Stimulated activated CD8-positive, alpha-beta memory T cell treated with anti-CD3 and anti-CD28 coated beads, Interleukin-4, amount 100 ng/mL, for 48 hours (primary cell): ENCODE measurements around the gene NGDN.

Experiments
- DNase-seq: peaks from one replicate; pipeline ENCODE4 v3.0.0-alpha.2; 2020

The NGDN gene

DNA sequence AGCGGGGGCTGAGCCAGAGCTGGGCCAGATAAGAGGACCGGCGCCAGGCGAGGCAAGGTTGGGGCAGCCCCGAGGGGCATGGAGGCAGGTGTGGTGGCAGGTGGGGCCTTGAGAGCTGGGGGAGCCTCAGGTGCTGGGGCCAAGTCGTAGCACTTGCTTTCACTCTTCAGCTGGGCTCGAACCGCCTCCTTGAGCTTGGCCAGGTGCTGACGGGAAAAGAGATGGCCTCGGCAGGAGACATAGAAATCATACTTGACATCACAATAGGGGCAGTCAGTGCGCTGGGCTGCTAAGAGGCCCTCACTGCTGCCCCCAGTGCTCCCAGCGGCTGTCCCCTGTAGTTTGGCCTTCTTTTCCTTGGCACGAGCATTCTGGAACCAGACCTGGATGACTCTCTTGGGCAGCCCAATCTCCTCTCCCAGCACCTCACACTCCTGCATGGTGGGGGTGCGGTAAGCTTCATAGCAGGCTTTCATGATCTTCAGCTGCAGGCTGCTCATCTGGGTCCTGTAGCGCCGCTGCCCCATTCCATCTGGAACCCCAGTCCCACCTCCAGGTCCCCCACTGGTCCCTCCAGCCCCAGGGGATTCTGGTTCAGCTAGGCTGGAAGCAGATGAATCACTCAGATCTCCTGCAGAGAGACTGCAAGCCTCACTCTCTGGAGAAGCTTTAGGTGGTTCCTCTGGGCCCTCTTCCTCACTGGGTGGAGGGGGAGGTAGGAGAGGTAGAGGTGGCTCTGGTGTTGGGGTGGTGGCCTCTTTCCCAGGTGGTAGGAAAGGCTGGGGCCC lies 53.9 kb downstream of the NGDN start:
- DNase-seq = no peak

DNA sequence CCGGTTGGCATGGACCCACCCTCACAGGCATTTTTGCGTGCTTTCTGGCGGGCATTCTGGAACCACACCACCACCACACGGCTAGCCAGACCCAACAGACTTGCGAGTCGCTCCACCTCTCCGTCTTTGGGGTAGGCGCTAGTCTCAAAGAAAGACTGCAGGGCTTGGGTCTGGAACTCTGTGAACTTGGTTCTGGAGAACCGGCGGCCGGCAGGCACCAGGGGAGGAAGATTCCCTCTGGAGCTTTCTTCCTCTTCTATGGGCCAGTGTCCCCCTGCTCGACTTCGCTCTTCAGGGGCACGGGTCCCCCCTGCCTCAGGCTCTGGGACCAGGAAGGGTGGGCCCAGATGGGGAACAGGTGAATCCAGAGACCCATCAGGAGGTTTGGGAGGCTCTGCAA lies 55.5 kb downstream of the NGDN start:
- DNase-seq = no peak

DNA sequence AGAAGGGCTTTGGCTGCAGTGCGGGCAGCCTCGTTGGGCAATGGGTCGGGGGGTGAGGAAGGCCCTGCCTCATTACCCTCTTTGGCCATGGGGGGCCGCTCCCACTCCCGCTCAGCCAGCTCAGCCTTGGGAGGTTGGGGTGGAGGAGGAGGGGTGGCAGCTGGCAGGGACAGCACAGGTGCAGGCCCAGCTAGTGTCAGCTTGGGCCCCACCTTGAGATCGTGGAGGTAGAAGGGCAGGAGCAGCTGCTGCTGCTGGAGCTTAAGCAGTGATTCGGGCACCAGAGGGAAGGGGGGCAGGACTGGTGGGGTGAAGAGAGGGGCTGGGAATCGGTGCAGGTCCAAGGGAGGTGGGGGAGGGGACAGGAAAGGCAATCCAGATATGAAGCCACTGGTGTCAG lies 56.1 kb downstream of the NGDN start:
- DNase-seq = no peak
